Measurements from ENCODE around the gene NEB.

Gene NEB, protein sequence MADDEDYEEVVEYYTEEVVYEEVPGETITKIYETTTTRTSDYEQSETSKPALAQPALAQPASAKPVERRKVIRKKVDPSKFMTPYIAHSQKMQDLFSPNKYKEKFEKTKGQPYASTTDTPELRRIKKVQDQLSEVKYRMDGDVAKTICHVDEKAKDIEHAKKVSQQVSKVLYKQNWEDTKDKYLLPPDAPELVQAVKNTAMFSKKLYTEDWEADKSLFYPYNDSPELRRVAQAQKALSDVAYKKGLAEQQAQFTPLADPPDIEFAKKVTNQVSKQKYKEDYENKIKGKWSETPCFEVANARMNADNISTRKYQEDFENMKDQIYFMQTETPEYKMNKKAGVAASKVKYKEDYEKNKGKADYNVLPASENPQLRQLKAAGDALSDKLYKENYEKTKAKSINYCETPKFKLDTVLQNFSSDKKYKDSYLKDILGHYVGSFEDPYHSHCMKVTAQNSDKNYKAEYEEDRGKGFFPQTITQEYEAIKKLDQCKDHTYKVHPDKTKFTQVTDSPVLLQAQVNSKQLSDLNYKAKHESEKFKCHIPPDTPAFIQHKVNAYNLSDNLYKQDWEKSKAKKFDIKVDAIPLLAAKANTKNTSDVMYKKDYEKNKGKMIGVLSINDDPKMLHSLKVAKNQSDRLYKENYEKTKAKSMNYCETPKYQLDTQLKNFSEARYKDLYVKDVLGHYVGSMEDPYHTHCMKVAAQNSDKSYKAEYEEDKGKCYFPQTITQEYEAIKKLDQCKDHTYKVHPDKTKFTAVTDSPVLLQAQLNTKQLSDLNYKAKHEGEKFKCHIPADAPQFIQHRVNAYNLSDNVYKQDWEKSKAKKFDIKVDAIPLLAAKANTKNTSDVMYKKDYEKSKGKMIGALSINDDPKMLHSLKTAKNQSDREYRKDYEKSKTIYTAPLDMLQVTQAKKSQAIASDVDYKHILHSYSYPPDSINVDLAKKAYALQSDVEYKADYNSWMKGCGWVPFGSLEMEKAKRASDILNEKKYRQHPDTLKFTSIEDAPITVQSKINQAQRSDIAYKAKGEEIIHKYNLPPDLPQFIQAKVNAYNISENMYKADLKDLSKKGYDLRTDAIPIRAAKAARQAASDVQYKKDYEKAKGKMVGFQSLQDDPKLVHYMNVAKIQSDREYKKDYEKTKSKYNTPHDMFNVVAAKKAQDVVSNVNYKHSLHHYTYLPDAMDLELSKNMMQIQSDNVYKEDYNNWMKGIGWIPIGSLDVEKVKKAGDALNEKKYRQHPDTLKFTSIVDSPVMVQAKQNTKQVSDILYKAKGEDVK (N-terminal part only)

DNA sequence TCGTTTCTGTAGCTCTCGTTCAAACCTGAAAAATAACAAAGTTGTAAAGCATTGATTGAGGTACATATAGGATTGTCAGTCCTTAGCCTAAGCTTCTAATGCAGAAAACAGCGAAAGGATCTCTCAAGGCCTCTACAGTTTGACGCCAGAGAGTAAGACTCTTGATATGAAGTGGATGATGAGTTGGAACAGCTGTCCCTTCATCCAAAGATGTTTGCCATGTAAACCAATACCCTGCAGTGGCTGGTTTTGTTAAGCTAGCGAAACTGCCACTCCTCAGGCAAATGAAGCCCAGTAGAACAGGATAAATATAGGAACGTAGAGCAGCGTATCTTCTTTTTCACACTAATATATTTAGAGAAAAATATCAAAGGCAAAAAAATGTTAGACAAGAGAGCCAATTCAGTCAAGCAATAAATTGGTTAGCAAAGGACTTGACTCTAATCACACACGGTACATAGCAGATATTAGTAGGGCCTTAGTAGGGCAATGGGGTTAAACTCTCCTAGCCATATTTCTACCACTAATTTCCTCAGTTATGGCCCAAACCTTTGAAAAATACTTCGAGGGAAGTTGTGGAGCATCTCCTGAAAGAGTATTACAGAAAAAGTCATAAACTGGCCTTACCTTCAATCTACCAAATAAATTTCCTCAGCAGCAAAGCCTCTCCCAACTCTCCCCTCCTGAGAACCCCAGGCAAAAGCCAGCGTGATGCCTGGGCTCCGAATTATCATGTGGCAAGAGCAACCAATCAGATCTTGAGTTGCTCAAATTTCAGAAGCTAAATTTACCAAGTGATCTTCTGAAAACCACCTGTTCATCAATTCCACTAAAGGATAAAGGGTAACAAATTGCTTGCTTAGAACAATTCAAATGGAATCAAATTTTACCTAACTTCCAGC is at the start of gene NEB:
NEB (minus strand) TSS at position 706 of the 902 bp plus-strand sequence. CDS start 1,320 bp downstream, outside the sequence.
- FAIRE-seq = no peak

DNA sequence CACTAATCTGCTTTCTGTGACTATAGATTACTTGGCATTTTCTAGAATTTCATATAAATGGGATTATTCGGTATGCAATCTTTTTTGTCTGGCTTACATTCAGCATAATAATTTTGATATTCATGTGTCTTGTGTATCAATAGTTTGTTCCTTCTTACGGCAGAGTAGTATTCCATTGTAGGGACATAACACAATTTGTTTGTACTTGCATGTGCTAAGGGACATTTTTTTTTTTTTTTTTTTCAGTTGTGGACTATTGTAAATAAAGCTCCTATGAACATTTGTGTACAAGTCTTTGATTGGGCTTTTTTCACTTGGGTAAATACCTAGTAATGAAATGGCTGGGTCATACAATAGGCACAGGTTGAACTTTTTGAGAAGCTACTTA is 48.9 kb upstream of the NEB start:
- no peak for FAIRE-seq

DNA sequence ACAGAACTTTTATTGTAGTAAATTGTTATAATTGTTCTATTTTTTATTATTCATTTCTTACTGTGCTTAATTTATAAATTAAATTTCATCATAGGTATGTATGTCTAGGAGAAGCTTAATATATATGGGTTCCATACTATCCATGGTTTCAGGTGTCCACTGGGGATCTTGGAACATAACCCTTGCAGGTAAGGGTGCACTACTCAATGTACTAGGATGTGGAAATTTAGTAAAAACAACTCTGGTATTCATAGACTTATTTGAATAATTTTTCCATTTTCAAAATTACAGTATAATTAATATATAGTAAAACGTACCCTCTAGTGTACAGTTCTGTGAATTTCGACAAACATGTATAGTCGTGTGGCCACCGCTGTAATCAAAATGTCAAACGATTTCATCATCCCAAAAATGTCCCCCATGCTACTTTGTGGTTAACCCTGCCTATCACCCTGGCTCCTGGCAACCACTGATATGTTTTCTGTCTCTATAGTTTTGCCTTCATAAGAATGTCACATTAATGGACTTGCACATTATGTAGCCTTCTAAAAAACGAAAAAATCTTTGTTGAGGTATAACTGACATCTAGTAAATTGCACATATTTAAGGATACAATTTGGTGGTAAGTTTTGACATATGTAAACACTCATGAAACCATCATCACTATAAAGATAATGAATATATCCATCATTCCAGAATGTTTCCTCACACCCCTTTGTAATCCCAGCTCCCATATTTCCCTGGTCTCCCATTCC is 48.3 kb upstream of the NEB start:
- no peak for FAIRE-seq

DNA sequence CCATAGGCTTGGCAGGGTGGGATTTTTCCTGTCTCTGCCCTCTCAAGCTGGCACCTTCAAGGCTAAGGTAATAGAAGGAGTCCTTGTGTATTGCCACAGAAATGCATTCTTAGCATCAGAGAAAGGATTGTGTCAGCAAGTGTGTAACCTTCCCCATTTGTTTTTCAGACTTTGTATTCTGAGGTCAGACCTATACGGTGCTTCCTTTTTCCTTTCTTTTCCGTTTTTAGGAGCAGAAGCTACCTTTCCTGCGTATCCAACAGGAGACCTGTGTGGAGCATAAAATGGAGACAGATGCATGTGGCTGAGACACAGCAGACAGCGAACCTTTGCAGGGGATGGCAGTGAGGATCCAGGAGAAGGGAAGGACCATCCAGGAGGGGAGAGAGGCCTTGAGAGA is 47.4 kb upstream of the NEB start:
- FAIRE-seq = no peak

DNA sequence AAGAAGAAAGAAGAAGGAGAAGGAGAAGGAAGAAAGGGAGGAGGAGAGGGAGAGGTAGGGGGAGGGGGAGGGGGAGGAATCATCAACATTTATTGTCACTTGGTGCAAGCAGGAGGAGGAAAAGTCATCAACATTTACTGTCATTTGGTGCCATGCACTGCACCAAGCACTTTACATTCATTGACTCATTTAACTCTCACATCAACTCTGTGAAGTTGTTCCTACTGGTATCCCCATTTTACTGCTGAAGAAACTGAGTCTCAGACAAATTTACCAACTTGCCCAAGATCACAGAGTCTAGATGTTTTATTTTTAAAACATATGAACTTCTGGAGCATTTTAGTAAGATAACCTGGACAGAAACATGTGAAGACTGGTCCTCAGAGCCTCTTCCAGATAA is 46.7 kb upstream of the NEB start:
- FAIRE-seq = no peak

DNA sequence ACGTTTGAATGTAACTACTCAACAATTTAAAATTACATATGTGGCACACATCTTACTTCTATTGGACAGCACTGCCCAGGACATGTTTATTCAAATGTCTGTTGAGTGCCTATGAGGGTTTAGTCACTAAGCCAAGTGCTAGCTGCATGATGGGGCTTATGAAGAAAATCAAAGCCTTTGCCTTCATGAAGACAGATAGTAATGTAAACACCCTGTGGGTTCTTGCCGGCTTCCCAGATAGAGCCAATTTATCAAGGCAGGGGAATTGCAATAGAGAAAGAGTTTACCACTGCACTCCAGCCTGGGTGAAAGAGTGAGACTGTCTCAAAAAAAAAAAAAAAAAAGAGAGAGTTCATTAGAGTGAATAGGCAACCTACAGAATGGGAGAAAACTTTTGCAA is 43.7 kb upstream of the NEB start:
- FAIRE-seq = no peak

DNA sequence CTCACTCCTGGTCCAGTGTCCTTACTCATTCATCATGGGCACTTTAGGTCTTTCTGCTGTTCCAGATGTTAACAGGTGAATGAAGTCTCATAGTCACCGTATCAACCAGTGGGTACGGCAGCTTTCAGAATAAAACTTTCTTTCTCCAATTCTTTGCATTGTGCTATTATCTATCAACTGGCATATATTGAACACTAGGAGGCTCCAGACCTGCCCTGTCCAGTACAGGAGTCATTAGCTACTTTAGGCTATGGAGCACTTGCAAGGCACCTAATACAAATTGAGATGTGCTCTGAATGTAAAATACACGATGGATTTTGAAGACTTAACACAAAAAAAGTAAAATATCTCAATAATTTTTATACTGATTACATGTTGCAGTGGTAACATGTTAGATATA is 43.2 kb upstream of the NEB start:
- FAIRE-seq = no peak

DNA sequence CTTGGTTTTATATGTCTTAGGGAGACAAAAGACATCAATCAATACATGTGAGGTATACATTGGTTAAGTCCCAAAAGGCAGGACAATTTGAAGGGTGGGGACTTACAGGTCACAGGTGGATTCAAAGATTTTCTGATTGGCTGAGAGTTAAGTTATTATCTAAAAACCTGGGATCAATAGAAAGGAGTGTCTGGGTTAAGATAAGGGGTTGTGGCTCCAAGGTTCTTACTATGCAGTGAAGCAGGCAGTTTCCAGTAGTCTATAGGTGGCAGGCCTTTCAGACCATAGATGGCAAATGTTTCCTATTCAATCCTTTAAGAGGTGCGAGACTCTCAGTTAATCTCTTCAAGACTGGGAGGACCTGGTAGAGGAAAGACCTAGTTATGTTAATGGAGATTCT is 42.1 kb upstream of the NEB start:
- FAIRE-seq = no peak

DNA sequence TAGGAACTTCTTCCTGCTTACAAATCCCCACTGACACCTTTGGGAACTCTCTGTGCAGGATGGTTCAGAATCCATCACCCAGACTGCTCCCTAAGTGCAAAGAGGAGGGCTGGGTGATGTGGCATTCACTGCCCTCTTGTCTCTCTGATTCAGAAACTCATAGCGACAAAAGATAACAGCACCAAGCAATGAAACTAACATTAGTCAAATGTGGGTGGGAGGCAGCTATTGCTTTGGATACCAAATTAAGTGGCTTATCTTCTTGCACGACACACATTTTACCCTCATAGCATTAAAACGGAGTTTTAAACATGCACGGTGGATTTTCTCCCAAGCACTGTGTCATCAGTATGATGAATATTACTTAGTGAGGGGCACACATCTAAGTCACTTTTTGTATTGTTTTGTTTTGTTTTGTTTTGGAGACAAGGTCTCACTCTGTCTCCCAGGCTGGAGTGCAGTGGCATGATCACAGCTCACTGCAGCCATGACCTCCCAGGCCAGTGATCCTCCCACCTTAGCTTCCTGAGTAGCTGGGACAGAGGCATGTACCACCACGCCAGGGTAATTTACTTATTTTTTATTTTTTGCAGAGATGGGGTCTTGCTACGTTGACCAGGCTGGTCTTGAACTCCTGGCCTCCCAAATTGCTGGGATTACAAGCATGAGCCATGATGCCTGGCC is 40.9 kb upstream of the NEB start:
- FAIRE-seq = no peak

DNA sequence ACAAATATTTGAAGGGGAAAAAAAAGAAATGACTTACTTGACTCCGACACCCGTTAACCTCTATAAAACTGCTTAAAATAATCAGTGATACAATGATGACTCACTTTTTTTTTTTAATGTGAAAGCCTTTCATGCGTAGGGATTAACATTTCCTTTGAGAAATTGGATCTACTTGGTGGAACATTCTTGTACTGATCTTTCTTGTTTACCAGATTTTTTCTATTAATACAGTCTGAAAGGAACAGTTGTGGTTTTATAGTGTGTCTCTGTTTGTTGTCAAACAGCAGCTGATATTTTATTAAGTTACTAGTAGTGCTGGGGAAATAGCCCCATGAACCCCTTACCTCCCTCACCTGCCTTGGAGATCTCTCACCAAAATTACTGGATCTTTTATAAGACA is 40.2 kb upstream of the NEB start:
- FAIRE-seq = no peak

DNA sequence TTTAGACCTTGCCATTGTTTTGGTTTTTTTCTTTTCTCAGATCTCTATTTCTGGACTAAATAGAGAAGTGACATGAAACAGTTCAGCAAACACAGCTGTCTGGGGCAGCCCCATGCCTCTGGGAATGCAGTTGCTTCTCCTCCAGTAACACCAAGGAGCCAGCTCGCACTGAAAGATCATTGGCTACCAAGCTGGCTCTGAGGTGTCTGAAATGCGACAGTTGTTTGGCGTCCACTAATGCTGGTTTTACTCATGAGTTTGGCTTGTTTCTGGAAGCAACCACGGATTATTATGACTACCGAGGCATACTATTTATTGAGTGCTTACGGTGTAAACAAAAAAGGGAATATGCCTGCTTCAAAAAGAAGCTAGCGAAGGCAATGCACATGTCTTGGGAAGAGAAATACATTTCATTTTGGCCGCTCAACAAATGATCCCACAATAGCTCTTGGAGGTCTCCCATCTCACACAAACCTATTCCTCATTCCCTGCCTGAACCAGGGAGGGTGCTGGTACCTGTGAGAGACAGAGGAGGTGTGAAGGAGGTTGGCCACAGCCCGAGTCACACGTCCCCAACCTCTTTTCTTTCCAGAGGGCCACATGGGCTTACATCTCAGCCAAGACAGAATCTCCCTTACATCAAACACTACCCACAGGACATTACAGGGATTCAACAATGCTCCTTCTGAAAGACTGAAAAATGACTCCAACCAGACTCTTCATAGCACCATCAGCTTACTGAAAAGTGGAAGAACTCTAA is 37.5 kb upstream of the NEB start:
- FAIRE-seq = no peak

DNA sequence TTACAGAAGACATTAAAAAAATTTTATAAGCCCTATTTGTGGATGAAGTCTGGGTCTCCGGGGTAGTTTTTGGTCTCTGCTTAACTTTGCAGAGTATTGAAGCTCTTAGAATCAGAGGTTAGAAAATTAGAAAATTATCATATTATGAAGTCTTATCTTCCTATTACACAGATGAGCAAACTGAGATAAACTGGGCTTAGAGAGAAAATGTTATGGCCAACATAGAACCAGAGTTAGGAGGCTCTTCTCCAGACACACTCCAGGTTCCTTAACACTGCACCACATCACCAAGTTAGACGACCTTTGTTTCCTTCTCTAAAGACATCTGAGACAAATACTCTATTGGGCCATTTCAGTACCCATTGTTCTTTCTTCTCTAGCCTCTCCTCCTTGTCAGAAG is 36.7 kb upstream of the NEB start:
- no peak for FAIRE-seq

DNA sequence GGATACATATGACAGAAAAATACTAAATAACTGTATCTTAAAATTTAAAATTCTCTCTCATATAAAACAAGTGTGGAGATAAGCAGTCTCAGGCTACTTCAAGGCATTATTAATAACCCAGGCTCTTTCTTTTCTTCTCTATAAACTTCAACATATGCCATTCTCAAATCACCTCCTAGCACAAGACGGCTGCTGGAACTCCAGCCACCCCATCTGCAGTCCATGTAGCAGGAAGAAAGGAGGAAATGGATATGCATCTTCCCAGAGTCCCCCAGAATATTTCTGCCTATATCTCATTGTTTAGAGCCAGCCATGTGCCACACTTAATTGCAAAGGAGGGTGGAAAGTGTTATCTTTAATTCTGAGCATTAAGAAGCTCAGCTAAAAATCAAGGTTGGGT is 35.3 kb upstream of the NEB start:
- FAIRE-seq = no peak

DNA sequence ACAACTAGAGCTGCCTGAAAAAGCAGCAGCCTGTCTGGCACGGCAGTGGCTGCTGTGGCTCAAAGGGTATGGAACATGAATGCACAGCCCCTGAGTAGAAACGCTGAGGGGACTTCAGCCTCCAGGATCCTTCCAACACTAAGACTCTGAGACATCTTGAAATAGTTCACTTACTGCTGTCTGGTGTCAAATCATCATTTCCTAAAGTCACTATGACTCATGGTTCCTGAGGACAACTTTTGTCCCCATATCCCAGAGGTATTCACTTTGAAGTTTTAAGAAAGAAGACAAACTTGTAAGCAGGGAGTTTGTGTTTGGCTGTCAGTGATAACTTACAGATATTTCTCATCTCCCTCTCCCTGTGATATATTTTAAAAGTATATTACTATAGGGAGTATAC is 33.3 kb upstream of the NEB start:
- FAIRE-seq = no peak

DNA sequence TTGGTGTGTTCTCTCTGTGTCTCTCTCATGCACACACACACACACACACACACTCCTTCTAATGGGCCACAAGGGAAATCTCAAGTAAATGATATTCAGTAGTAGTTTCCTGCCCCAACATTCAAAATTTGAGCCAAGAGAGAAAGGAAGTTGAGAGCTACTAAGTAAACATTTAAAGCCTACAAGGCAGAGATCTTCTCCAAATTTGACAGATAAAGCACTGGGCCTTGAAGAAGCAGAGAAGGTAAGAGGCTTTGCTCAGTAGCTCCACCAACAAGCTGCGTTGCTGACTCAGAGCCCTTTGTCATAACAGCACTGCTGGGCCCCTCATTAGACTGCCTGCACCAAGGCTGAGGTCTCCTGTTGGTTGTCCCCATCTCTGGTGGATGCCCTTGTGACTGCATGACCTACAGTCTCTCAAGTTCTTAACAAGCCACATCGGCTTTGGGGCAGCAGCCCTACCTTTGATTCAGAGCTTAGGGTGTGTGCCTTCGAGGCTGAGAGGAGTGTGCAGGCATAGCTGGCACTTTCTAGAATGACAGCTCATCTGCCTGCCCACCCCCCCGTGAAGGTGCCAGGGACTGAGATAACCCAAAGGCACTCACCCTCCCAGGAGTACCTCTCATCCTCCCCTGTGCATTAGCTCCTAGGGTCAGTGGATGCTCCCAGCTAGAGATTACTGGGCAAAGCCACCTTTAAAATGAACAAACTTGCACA is 32.3 kb upstream of the NEB start:
- no peak for FAIRE-seq

DNA sequence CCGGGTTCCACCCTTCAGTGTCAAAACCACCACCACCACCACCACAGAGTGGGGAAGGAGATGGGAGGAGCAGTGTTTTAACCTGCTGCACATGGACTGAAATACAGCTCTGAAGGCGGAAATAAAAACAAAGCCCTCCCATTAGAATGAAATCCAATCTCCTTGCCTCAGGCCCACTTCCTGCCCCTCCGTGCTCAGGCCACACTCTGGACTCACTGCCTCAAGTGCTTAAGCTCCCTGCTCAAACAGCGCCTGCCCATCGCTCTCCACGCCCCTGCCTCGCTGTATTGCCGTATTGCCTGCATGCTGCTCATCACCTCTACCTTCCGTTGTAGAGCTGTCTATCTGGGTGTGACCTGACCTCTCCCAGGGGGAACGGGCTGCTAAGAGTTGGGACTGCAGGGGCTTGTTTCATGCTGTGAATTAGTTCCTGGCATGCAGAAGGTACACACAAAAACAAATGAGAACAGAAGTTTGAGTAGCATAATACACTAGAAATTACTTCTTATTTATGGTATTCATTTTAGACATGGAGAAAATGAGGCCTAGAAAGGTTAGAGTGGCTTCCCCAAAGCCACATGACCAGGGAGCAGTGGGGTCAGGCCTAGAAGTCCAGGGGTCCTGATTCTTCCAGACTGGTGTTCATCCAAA is 31.6 kb upstream of the NEB start:
- FAIRE-seq = no peak

DNA sequence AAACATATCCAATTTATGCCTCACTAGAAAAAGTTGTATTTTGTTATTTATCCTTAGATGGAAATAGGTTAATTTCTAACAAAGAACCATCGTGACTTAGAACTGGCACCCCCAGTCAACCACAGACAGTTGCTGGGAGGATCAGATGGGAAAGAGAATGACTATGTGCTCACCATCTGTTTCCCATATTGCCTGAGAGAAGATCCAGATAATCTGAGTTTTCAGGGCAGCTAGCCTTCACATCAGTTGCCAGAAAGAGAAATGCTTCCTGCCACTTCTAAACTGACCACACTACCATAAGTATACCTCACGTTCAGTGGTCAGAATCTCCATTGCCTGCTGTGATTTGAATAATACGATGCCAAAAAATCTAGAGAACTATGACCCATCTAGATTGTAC is 28.4 kb upstream of the NEB start:
- no peak for FAIRE-seq

DNA sequence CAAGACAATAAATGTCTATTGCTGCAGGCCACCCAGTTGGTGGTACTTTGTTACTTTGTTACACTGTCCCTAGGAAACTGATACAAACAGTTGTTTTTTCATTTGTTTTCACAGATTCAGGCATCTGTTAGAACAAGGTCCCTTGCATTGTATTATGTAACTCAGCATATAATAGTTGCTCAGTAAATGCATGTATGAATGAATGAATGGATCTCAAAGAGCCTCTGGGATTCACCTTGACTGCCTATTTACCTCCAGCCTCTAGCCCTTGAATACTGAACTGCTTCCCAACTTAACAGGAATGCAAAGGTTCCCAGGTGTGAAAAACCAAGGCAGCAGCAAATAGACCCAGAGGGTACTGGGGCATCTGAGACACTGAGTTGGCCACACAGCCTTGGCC is 27.4 kb upstream of the NEB start:
- no peak for FAIRE-seq

DNA sequence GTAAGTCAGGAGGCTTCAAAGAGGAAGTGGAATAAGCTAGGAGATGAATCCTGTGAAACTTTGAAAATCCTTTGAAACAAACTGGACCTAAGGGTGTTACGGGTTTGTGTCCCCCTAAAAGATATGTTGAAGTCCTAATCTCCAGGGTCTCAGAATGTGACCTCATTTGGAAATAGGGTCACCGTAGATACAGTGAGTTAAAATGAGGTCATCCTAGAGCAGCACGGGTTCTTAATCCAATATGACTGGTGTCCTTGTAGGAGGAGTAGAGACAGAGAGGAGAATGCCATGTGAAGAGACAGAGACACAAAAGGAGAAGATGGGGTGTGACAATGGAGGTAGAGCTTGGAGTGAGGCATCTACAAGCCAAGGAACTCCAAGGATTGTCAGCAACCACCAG is 26.9 kb upstream of the NEB start:
- no peak for FAIRE-seq
